GM15510 (cell line): ENCODE measurements around the gene TRMT10A.

Source experiments
- POLR2A ChIP-seq: IDR thresholded peaks from 3 replicates; pipeline ENCODE4 v1.6.1; 2011; ENCODE audit warnings: borderline replicate concordance; ENCODE audit not compliant: insufficient read length; ENCODE audit errors: extremely low read depth

The TRMT10A gene, protein sequence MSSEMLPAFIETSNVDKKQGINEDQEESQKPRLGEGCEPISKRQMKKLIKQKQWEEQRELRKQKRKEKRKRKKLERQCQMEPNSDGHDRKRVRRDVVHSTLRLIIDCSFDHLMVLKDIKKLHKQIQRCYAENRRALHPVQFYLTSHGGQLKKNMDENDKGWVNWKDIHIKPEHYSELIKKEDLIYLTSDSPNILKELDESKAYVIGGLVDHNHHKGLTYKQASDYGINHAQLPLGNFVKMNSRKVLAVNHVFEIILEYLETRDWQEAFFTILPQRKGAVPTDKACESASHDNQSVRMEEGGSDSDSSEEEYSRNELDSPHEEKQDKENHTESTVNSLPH

DNA sequence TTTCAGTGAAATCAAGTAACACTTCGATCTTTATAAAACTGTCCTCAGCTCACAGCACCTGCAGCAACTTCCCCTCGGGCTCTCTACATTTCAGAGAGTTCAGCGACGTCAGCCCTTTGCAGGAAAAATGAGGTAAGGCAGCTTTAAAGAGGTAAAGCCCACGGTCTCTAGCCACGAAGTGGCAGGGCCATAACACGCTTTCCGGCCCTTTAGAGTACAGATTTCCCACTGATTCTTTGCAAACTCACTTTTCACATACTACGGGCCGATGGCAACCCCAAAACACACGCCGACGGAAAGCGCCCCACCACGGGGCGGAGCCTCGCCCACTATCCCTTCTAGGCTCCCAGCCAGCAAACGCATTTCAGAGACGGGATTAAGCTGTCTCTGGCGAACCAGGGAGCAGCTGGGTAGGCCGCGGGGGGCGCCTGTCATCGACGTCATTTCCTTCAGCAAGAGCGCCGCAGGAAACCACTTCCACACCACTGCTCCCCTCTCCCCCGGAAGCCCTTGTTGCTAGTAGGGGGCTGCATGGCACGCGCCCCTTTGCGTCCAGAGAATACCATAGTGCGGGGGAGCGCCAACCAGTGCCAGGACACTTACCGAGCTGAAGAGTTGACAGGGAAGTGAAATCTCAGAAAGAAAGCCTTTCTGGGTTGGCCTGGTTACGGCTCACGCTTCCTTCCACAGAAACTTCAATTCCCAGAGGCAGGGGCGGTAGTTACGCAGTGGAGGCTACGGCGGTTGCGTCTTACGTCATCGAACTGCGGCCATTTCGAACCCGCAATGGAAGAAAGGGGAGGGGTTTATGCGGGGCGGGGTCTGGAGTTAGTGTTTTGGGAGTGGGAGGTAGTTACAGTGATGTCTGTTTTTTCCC, at the start of gene TRMT10A:
TSS of gene TRMT10A (minus strand) at position 730 of the 877 bp plus-strand sequence. CDS start 4,701 bp downstream, outside the sequence.
- peak; percentile 67 for TF ChIP-seq POLR2A

DNA sequence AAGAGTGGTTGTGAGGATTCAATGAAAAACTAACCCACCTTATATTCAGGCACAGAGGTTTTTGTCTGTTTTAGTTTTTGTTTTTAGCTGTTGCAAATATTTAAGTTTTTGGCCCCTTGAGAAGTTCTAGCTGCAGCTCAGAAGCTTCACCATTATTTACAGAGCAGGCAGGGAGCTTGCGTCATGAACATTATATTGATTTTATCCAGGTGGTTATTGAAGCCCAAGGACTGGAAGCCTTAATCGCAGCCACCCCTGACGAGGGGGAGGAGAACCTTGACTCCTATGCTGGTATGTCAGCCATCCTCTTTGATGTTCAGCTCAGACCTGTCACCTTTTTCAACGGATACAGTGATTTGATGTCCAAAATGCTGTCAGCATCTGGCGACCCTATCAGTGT, 48.9 kb upstream of the TRMT10A start:
- TF ChIP-seq POLR2A = no peak

DNA sequence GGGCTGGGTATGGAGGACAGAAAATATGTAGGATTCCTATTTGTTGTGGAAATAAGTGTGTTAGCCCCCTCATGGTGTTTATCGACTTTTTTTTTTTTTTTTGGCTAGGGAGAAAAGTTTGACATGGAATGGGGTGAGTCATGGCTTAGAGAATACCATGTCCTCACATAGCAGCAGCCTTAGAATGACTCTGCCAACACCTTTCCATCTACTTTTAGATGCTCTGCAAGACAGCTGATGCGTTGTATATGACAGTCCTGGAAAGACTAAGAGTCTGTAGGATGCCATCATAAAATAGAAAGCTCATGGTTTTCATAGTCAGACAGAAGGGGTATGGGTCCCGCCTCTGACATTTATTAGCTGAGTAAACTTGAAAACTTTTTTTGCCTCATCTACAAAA, 48.4 kb upstream of the TRMT10A start:
- no peak for TF ChIP-seq POLR2A

DNA sequence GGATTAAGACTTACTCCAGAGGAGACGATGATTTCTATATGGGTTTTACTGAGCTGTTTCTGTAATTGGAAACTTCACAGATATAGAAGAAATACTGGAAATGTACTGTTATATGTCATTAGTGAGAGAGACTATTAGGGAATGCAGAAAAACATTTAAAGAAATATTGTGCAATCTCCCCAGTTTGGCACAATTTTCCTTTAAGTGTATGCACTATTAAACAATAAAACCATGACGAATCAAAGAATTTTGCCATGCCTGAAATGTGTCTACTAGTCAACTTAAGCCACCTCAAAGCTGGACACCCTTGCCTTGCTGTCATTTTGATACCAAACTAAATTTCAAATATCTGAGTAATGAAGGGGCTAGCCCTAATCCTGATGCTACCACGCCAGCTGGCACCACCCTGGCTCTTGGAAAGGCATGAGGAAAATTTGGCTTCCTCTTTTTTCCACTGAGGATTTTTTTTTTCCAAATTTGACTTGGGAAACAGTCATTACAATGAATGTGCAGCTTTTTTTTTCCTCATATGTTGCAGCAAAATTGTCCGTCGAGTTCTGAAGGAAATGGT, 46.9 kb upstream of the TRMT10A start:
- TF ChIP-seq POLR2A = no peak

DNA sequence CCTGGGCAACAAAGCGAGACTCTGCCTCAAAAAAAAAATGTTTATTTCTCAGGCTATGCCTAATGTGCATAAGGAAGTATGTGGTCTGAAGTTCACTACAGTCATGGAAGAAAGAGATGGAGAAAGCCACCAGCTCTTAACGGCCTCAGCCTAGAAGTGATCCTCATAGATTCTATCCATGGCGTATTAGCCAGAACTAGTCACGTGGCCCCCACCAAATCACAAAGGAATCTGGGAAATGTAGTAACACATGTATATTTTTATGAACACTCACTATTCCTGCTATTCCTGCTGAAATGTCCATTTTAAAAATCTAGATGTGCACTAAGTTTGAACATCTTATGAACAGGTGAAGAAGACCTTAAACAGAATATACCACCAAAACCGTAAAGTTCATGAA, 44.6 kb upstream of the TRMT10A start:
- TF ChIP-seq POLR2A = no peak

DNA sequence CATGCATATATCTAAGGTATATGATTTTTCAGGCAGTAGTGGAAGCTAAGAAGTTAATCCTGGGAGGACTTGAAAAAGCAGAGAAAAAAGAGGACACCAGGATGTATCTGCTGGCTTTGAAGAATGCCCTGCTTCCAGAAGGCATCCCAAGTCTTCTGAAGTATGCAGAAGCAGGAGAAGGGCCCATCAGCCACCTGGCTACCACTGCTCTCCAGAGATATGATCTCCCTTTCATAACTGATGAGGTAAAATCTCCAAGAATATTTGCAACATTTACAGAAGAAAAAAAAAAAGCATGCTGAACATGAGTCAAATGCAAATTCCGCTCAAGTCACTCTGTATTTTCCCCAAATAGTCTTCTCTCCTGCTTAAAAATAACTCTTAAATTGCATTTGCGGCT, 42.9 kb upstream of the TRMT10A start:
- no peak for TF ChIP-seq POLR2A

DNA sequence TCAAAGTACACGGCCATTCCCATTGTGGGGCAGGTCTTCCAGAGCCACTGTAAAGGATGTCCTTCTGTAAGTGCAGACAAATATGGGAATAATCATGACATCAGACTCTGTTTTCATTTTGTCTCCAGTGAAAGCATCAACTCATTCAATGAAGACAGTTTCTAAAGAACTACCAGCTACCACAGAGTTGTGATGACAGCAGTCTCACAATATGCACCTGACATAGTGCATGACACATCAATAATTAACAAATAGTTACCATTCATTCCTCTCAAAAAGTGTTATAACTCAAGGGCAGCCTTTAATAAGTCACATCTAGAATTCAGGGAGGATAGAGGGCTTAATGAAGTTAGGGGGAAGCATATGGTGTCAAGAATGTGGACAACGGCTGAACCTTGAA, 31.0 kb upstream of the TRMT10A start:
- no peak for TF ChIP-seq POLR2A

DNA sequence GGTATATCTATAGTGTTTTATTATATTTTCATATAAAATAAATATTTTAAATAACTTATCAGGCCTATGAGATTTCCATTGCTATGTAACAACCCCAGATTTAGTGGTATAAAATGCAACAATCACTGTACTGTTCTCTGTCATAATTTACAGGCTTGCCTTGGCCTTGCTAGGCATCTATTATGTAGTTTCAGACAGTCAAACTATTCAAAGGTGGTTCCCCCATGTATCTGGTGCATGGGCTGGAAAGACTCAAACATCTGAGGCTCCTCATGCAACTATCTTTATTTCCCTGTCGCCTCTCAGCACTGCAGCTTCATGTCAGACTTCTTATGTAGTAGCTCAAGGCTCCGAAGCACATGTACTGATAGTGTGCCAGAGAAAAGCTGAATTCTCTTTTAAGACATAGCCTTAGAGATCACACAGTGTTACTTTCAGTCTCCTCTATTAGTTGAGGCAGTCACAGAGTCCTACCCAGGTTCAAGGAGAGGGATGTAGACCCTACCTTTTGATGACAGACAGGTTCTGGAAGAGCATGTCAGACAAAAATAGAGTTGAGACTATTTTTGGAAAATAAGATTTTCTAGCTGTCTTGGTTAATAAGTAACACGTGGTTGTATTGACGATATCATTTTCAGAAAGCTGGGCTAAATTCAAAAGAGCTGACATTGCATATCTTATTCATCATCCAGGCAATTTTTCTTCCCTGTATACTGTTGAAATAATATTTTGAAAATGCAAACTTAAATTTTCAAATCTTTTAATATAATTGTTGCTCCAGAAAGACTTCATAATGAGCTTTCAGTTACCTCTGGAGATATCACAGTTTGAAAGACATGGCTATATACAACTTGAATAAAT, 30.2 kb upstream of the TRMT10A start:
- TF ChIP-seq POLR2A = no peak

DNA sequence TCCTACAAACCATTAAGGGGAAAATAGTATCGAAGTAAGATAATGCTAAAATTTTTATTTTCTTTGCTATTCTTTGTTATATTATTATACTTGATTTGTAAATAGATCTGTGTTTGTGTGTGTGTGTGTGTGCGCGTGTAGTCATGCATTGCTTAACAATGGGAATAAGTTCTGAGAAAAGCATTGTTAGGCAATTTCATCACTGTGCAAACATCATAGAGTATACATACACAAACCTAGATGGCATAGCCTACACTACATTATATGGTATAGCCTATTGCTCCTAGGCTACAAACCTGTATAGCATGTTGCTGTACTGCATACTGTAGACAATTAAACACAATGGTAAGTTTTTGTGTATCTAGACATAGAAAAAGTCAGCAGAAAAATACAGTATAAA, 27.9 kb upstream of the TRMT10A start:
- no peak for TF ChIP-seq POLR2A

DNA sequence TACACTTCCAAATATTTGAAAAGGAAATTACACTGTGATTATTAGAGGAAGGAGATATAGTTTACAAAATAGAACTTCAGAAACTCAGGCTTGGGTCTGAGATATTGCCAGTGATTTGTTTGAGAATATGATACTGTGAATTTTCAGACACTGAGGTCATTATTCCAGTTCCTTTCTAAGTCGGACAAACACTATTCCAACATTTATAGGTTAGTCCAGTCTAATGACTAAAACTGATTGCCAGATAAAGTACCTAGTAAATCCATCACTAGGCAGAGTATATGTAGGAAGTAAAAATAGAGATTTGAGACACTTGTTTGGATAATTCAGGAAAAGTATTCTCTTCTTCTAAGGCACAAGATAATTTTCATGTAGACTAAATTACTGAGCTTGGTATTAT, 24.0 kb upstream of the TRMT10A start:
- TF ChIP-seq POLR2A = no peak

DNA sequence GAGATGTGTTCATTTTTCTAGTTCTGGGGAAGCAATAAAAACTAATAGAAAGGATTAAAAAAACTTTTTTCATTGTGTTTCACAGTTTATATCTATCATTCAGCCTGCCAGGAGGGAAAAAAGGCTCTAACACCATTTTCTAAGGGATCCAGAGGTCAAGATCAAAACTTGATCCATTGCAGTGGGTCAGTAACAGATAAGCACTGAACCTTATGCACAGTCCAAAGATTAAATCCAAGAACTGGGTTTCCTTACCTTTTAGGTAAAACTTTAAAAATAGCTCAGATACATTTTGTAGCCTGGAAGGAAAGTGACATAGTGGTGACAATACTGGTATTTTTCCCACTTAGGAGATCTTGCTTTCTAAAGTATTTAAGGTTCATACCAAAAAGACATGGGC, 23.5 kb upstream of the TRMT10A start:
- TF ChIP-seq POLR2A = no peak

DNA sequence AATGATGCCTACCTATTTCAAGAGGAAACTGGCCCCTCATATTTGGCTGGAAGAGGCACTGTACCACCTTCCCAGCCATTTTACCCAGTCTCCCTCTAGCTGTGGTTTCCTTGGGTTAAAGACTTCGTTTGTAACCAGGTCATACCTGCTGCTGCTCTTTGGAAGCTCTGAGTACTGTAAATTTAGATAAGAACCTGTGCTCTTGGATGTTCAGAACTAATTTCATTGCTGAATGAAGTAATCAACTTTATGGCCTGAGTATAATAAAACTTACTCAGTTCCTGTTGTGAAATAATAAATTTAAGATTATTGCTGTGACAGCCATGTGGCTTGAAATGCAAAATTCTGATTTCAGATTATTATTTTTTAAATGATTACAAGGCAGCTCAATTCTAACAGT, 23.0 kb upstream of the TRMT10A start:
- TF ChIP-seq POLR2A = no peak

DNA sequence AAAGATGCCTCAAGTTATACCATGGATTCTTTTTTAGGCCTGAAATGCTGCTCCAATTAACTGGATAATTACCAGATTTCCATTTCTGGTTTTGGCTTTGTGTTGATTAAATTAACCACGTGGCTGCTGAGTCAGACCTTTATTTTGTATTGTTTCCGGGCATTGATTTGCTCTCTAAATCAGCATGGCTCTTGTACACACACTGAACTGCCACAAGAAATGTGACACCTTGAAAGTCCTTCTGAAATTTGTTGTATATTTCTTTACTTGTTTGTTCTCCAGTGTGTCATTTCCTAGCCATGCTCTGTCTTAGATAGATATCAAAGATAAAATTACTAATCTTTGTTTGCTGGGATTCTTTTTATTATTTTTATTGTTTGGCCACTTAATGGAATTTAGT, 22.5 kb upstream of the TRMT10A start:
- TF ChIP-seq POLR2A = no peak

DNA sequence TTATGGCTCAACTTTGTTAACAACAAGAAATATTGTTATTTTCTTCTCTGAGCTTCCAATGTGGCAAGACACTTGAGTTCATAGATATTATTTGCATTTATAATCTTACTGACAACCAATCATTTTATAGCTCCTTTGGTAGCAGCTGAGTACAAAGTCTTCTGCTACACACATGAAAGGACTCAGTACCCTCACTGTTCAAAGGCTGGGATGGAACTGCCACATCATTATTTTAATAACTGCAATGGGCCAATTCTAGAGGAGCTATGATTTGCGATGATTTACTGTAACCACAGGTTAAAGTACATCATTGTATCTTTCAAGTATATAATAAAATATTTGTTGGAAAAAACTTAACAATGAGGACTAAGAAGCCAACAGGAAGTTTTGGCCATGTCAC, 21.7 kb upstream of the TRMT10A start:
- TF ChIP-seq POLR2A = no peak
